Measurements from ENCODE around the gene KCNK13.

Gene KCNK13

GRCh38 chr14:90049390-90049789 lies 12.4 kb upstream of the KCNK13 start:
- no peak overlapping the region for H3K4me3 Mint-ChIP-seq
- H3K27ac Mint-ChIP-seq = no peak overlapping the region
- peaks cover 16% of the 10 kb centered on the region for H3K27me3 Mint-ChIP-seq
- H3K4me1 Mint-ChIP-seq = no peaks in the 10 kb centered on the region
- CTCF ChIA-PET = no interaction called here
- H3K36me3 Mint-ChIP-seq = peaks cover 7% of the 10 kb centered on the region
- no peaks in the 10 kb centered on the region for H3K9me3 Mint-ChIP-seq
- no peak for DNase-seq

- CTCF ChIA-PET = no interaction called here
- DNase-seq = no peak
- Mint-ChIP-seq H3K4me1 (no peaks in the 10 kb centered on the region), H3K4me3 (no peak overlapping the region), H3K27ac (no peak overlapping the region), H3K27me3 (peaks cover 22% of the 10 kb centered on the region), H3K9me3 (no peaks in the 10 kb centered on the region), H3K36me3 (peaks cover 3% of the 10 kb centered on the region)
These were observed 11.5 kb upstream of the KCNK13 start for GRCh38 chr14:90050271-90050670.

- H3K27me3 Mint-ChIP-seq = peaks cover 38% of the 10 kb centered on the region
- H3K9me3 Mint-ChIP-seq = no peaks in the 10 kb centered on the region
- no peak overlapping the region for H3K27ac Mint-ChIP-seq
- no peak for DNase-seq
- no peaks in the 10 kb centered on the region for H3K36me3 Mint-ChIP-seq
- H3K4me1 Mint-ChIP-seq = no peaks in the 10 kb centered on the region
- no peak overlapping the region for H3K4me3 Mint-ChIP-seq
- CTCF ChIA-PET = interaction anchor here (1.0 kb wide), 2 partner anchors 9 to 114 kb away, joined by 3 read pairs; no protein-coding TSS in a partner anchor
These were observed 8.8 kb upstream of the KCNK13 start for GRCh38 chr14:90053044-90053443.

GRCh38 chr14:90054803-90055202 lies 7.0 kb upstream of the KCNK13 start:
- Mint-ChIP-seq H3K27me3 (peaks cover 44% of the 10 kb centered on the region), H3K27ac (no peak overlapping the region), H3K4me1 (peaks cover 6% of the 10 kb centered on the region), H3K36me3 (no peaks in the 10 kb centered on the region), H3K9me3 (no peaks in the 10 kb centered on the region), H3K4me3 (no peak overlapping the region)
- CTCF ChIA-PET = interaction anchor here (1.0 to 1.7 kb wide), 2 partner anchors 82 to 115 kb away, joined by 3 to 4 read pairs; no protein-coding TSS in a partner anchor
- no peak for DNase-seq

GRCh38 chr14:90056826-90057225 lies 5.0 kb upstream of the KCNK13 start:
- Mint-ChIP-seq H3K36me3 (no peaks in the 10 kb centered on the region), H3K4me1 (peaks cover 15% of the 10 kb centered on the region)

GRCh38 chr14:90058876-90059458 lies 2.8 kb upstream of the KCNK13 start:
- CTCF ChIA-PET = interaction anchor here (1.8 kb wide), 1 partner anchor 85 kb away, joined by 5 read pairs; no protein-coding TSS in a partner anchor
- H3K27ac Mint-ChIP-seq = no peak overlapping the region
- no peaks in the 10 kb centered on the region for H3K36me3 Mint-ChIP-seq
- peaks cover 71% of the 10 kb centered on the region for H3K27me3 Mint-ChIP-seq
- no peaks in the 10 kb centered on the region for H3K9me3 Mint-ChIP-seq
- peaks cover 24% of the 10 kb centered on the region for H3K4me1 Mint-ChIP-seq
- no peak for DNase-seq
- H3K4me3 Mint-ChIP-seq = no peak overlapping the region

More at GRCh38 chr14:90056826-90057225, 5.0 kb upstream of the KCNK13 start:
- H3K9me3 Mint-ChIP-seq = no peaks in the 10 kb centered on the region
- H3K4me3 Mint-ChIP-seq = no peak overlapping the region
- CTCF ChIA-PET = no interaction called here
- peaks cover 56% of the 10 kb centered on the region for H3K27me3 Mint-ChIP-seq
- no peak for DNase-seq
- H3K27ac Mint-ChIP-seq = no peak overlapping the region

GRCh38 chr14:90060312-90060964 lies 1.4 kb upstream of the KCNK13 start:
- CTCF ChIA-PET = interaction anchor here (0.7 to 1.8 kb wide), 3 partner anchors 78 to 121 kb away, joined by 3 to 6 read pairs (median 5); no protein-coding TSS in a partner anchor
- Mint-ChIP-seq H3K4me1 (peaks cover 24% of the 10 kb centered on the region), H3K9me3 (no peaks in the 10 kb centered on the region)

GRCh38 chr14:90060965-90061684 lies 669 bp upstream of the KCNK13 start:
- no peaks in the 10 kb centered on the region for H3K36me3 Mint-ChIP-seq
- H3K9me3 Mint-ChIP-seq = no peaks in the 10 kb centered on the region
- CTCF ChIA-PET = interaction anchor here (0.7 to 1.8 kb wide), 4 partner anchors 79 to 174 kb away, joined by 3 to 6 read pairs (median 5); no protein-coding TSS in a partner anchor
- H3K4me3 Mint-ChIP-seq = peak overlapping the region; percentile 67
- peaks cover 24% of the 10 kb centered on the region for H3K4me1 Mint-ChIP-seq
- H3K27me3 Mint-ChIP-seq = peaks cover 77% of the 10 kb centered on the region
- DNase-seq = peak; percentile 34
- H3K27ac Mint-ChIP-seq = no peak overlapping the region

More at GRCh38 chr14:90060312-90060964, 1.4 kb upstream of the KCNK13 start:
- peak; percentile 70 for DNase-seq
- H3K27me3 Mint-ChIP-seq = peaks cover 73% of the 10 kb centered on the region
- H3K4me3 Mint-ChIP-seq = peak overlapping the region; percentile 67
- H3K36me3 Mint-ChIP-seq = no peaks in the 10 kb centered on the region
- no peak overlapping the region for H3K27ac Mint-ChIP-seq

- H3K27ac Mint-ChIP-seq = peak overlapping the region; percentile 77
- H3K4me1 Mint-ChIP-seq = peaks cover 24% of the 10 kb centered on the region
- peaks cover 70% of the 10 kb centered on the region for H3K27me3 Mint-ChIP-seq
- DNase-seq = peak; percentile 22
- peak overlapping the region; percentile 74 for H3K4me3 Mint-ChIP-seq
- no peaks in the 10 kb centered on the region for H3K9me3 Mint-ChIP-seq
- CTCF ChIA-PET = interaction anchor here (0.7 to 1.5 kb wide), 3 partner anchors 10 to 173 kb away, joined by 3 to 5 read pairs (median 3); no protein-coding TSS in a partner anchor
- H3K36me3 Mint-ChIP-seq = no peaks in the 10 kb centered on the region
These were observed 467 bp downstream of the KCNK13 start for GRCh38 chr14:90062127-90062794.

- DNase-seq = no peak
- peaks cover 24% of the 10 kb centered on the region for H3K4me1 Mint-ChIP-seq
- H3K9me3 Mint-ChIP-seq = no peaks in the 10 kb centered on the region
- peak overlapping the region; percentile 74 for H3K4me3 Mint-ChIP-seq
- H3K27me3 Mint-ChIP-seq = peaks cover 67% of the 10 kb centered on the region
- H3K36me3 Mint-ChIP-seq = no peaks in the 10 kb centered on the region
- CTCF ChIA-PET = interaction anchor here (0.7 to 1.1 kb wide), 3 partner anchors 9 to 172 kb away, joined by 3 read pairs; no protein-coding TSS in a partner anchor
- H3K27ac Mint-ChIP-seq = no peak overlapping the region
These were observed 1.2 kb downstream of the KCNK13 start for GRCh38 chr14:90062822-90063539.

GRCh38 chr14:90072350-90072749 lies 10.6 kb downstream of the KCNK13 start:
- Mint-ChIP-seq H3K4me1 (no peaks in the 10 kb centered on the region), H3K4me3 (no peak overlapping the region), H3K36me3 (no peaks in the 10 kb centered on the region), H3K9me3 (no peaks in the 10 kb centered on the region), H3K27me3 (peaks cover 44% of the 10 kb centered on the region), H3K27ac (no peak overlapping the region)
- CTCF ChIA-PET = interaction anchor here (0.6 to 1.1 kb wide), 2 partner anchors 9 to 70 kb away, joined by 3 read pairs; no protein-coding TSS in a partner anchor
- DNase-seq = no peak

GRCh38 chr14:90079576-90079975 lies 17.8 kb downstream of the KCNK13 start:
- Mint-ChIP-seq H3K4me3 (no peak overlapping the region), H3K27ac (no peak overlapping the region), H3K4me1 (no peaks in the 10 kb centered on the region), H3K9me3 (no peaks in the 10 kb centered on the region), H3K27me3 (peaks cover 38% of the 10 kb centered on the region), H3K36me3 (no peaks in the 10 kb centered on the region)
- CTCF ChIA-PET = no interaction called here
- DNase-seq = no peak

GRCh38 chr14:90087433-90087832 lies 25.6 kb downstream of the KCNK13 start:
- Mint-ChIP-seq H3K4me1 (no peaks in the 10 kb centered on the region), H3K27ac (no peak overlapping the region), H3K9me3 (peaks cover 2% of the 10 kb centered on the region), H3K36me3 (no peaks in the 10 kb centered on the region), H3K4me3 (no peak overlapping the region), H3K27me3 (peaks cover 29% of the 10 kb centered on the region)
- CTCF ChIA-PET = no interaction called here
- DNase-seq = no peak
